ENCODE results near the gene XPOT.

The XPOT gene

GRCh38 chr12:64469455-64470142 lies 65.4 kb downstream of the XPOT start:
- no peak for DNase-seq (ENCODE audit: low read depth in 3 of 3)

- no peak for DNase-seq (ENCODE audit: low read depth in 3 of 3)
Observed at GRCh38 chr12:64470495-64470894, 66.3 kb downstream of the XPOT start.

GRCh38 chr12:64473176-64473575 lies 69.0 kb downstream of the XPOT start:
- no peak for DNase-seq (ENCODE audit: low read depth in 3 of 3)

- no peak for DNase-seq (ENCODE audit: low read depth in 3 of 3)
Observed at GRCh38 chr12:64475518-64475917, 71.3 kb downstream of the XPOT start.

- no peak for DNase-seq (ENCODE audit: low read depth in 3 of 3)
Observed at GRCh38 chr12:64476844-64477243, 72.7 kb downstream of the XPOT start.

- no peak for DNase-seq (ENCODE audit: low read depth in 3 of 3)
Observed at GRCh38 chr12:64478661-64479060, 74.5 kb downstream of the XPOT start.

- DNase-seq (ENCODE audit: low read depth in 3 of 3) = no peak
Observed at GRCh38 chr12:64480148-64480547, 76.0 kb downstream of the XPOT start.

GRCh38 chr12:64486657-64487056 lies 82.5 kb downstream of the XPOT start:
- no peak for DNase-seq (ENCODE audit: low read depth in 3 of 3)

- DNase-seq (ENCODE audit: low read depth in 3 of 3) = no peak
Observed at GRCh38 chr12:64491718-64492117, 87.5 kb downstream of the XPOT start.

- DNase-seq (ENCODE audit: low read depth in 3 of 3) = no peak
Observed at GRCh38 chr12:64493513-64493912, 89.3 kb downstream of the XPOT start.

- DNase-seq (ENCODE audit: low read depth in 3 of 3) = no peak
Observed at GRCh38 chr12:64494998-64495729, 91.0 kb downstream of the XPOT start.

GRCh38 chr12:64496839-64497400 lies 92.7 kb downstream of the XPOT start:
- DNase-seq (ENCODE audit: low read depth in 3 of 3) = no peak

GRCh38 chr12:64497484-64497883 lies 93.3 kb downstream of the XPOT start:
- no peak for DNase-seq (ENCODE audit: low read depth in 3 of 3)

- DNase-seq (ENCODE audit: low read depth in 3 of 3) = no peak
Observed at GRCh38 chr12:64497903-64498302, 93.7 kb downstream of the XPOT start.

- no peak for DNase-seq (ENCODE audit: low read depth in 3 of 3)
Observed at GRCh38 chr12:64500394-64500793, 96.2 kb downstream of the XPOT start.

Measured in stimulated activated CD4-positive, alpha-beta T cell treated with anti-CD3 and anti-CD28 coated beads, TNF-alpha, amount 100 ng/mL, for 24 hours (primary cell).